NCI-H446 (cell line): ENCODE results near the gene DPAGT1.
"Not testable (repeated sequence)": the region's sequence is repeated elsewhere in the genome, so short reads cannot be mapped to it uniquely, and the experiment has no call there.

Experiments used
- DNase-seq, 2 experiments: peaks; one replicate each; lab custom pipeline; 2025; lab: John Stamatoyannopoulos, UW

Gene DPAGT1

GRCh38 chr11:119115484-119116234 lies 14.0 kb upstream of the DPAGT1 start:
- no peak for DNase-seq

- DNase-seq = no peak
These were observed 12.7 kb upstream of the DPAGT1 start for GRCh38 chr11:119114351-119114750.

DNA sequence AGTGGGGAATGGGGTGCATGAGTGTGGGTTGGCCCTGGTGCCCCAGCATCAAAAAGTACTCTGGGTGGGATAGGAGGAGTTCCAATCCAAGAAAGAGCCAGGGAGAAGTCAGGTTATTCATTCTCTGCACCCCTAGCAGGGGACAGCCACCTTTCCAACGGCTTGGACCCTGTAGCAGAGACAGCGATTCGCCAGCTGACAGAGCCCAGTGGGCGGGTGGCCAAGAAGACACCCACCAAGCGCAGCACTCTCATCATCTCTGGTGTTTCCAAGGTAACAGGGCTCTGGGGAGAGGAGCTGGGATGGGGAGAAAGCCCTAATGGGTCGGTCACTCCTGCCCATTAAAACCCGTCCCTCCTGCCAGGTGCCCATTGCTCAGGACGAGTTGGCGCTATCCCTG lies 12.1 kb upstream of the DPAGT1 start:
- no peak for DNase-seq

DNA sequence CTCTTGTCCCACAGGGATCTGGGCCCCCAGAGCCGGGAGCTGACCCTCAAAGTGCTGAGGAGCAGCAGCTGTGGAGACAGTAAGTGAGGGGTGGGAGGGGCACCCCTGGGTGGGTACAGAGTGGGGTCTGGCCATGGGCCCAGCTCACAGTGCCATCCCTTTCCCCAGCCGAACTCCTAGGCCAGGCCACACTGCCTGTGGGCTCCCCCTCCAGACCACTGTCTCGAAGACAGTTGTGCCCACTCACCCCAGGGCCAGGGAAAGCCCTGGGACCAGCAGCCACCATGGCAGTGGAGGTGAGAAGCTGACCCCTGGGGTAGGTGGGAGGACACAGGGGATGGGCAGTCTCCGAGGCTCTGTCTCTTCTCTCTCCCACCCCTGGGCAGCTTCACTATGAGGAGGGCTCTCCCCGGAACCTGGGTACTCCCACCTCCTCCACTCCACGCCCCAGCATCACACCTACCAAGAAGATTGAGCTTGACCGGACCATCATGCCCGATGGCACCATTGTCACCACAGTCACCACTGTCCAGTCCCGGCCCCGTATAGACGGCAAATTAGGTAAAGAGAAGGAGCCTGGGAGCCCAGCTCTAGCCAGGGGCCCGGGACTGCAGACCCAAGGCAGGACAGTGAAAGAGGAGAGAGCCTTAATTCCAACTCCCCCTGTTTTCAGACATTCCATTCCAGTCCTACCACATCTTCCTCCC lies 10.8 kb upstream of the DPAGT1 start:
- no peak for DNase-seq

DNA sequence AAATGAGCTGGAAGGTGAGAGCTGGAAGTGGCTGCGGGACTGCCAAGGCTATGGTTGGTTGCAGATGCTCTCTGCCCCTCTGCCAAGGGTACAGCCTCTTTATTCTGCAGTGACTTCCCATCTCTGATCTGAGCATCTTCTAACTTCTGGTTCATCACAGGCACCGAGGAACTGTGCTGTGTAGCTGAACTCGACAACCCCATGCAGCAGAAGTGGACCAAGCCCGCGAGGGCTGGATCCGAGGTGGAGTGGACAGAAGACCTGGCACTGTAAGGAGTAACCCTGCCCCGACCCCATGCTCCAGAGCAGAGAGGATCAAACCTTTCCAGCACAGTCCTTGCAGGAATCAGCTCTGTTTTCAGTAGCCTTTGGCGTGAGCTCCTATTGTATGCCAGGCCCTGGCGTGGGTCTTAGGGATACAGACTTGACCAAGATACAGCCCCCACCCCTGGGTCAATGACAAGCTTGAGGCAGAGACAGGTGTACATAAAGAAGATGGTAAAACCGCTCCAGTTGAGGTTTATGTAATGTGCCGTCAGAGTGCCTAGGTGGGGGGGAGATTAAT lies 9.8 kb upstream of the DPAGT1 start:
- DNase-seq = no peak

- DNase-seq = no peak
These were observed 8.8 kb upstream of the DPAGT1 start for GRCh38 chr11:119110439-119110838.

DNA sequence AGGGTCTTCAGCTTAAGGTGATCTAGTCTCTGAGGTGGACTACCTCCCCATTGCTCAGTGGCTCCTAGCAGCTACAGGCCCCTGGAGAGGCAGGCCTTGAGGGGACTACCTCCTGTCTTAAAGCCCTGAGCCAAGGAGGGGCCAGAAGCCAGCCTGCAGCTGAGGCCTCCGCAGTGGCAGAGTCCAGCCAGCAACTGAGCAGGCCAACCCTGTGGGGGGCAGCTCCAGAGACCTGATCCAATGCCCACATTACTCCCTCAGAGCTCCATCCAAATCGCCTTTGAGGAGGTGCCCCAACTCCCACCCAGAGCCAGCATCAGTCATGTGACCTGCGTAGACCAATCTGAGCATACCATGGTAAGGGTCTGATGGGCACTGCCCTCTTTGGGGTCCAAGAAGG lies 8.2 kb upstream of the DPAGT1 start:
- no peak for DNase-seq

- DNase-seq = no peak
These were observed 7.2 kb upstream of the DPAGT1 start for GRCh38 chr11:119108857-119109221.

- DNase-seq = no peak
These were observed 6.6 kb upstream of the DPAGT1 start for GRCh38 chr11:119108146-119108856.

GRCh38 chr11:119107538-119108145 lies 6.0 kb upstream of the DPAGT1 start:
- no peak for DNase-seq

- peak; percentile 71 to 95 for DNase-seq
These were observed 5.2 kb upstream of the DPAGT1 start, which contains the start of gene C2CD2L for GRCh38 chr11:119106564-119107537. Gene C2CD2L (plus strand): TSS chr11:119107344. CDS start chr11:119107742, 398 bp downstream.

DNA sequence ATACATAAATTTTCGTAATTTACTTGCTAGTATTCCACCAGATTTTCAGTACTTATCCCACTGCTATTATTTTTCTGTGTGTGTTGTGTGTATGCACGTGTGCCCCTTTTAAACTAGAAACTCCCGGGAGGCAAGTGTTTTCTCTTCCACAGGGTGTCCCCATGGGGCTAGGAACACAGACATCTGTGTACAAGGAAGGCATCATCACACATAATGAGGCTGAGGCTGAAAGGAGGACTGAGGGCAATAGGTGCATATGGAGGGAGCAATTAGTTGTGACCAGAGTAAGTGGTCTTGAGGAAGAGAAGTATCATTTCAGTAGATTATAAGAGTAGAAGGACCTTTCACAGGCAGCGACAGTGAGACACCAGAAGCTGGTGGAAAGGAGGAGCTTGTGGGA lies 2.1 kb upstream of the DPAGT1 start:
- no peak for DNase-seq

GRCh38 chr11:119103161-119103664 lies 1.6 kb upstream of the DPAGT1 start:
- not testable (repeated sequence) for DNase-seq

GRCh38 chr11:119100994-119101758 lies 477 bp downstream of the DPAGT1 start:
- no peak for DNase-seq

- DNase-seq = peak in 1 of 2 experiments; percentile 65
These were observed 1.2 kb downstream of the DPAGT1 start for GRCh38 chr11:119100246-119100970.

GRCh38 chr11:119099711-119100110 lies 1.9 kb downstream of the DPAGT1 start:
- DNase-seq = no peak

- DNase-seq = peak; percentile 97 to 99
These were observed 6.4 kb downstream of the DPAGT1 start for GRCh38 chr11:119095066-119095880.

- DNase-seq = peak in 1 of 2 experiments; percentile 75
These were observed 6.9 kb downstream of the DPAGT1 start for GRCh38 chr11:119094816-119095065.
